Brain pericyte (primary cell): ENCODE measurements around the gene MBNL1.
"Not testable (repeated sequence)": the region's sequence is repeated elsewhere in the genome, so short reads cannot be mapped to it uniquely, and the experiment has no call there.

Source experiments
- DNase-seq: peaks from one replicate; pipeline ENCODE4 v3.0.0-alpha.2; 2012; ENCODE audit warnings: low read depth, low spot score

The MBNL1 gene

GRCh38 chr3:152348436-152349177, 79.9 kb downstream of the MBNL1 start:
- no peak for DNase-seq

- DNase-seq = no peak
Measured at GRCh38 chr3:152349392-152349791, 80.7 kb downstream of the MBNL1 start.

- no peak for DNase-seq
Measured at GRCh38 chr3:152350139-152350538, 81.4 kb downstream of the MBNL1 start.

GRCh38 chr3:152350776-152351175, 82.0 kb downstream of the MBNL1 start:
- DNase-seq = no peak

GRCh38 chr3:152352554-152352953, 83.8 kb downstream of the MBNL1 start:
- no peak for DNase-seq

GRCh38 chr3:152353578-152353977, 84.8 kb downstream of the MBNL1 start:
- DNase-seq = no peak

GRCh38 chr3:152355744-152356665, 87.3 kb downstream of the MBNL1 start:
- DNase-seq = no peak

- no peak for DNase-seq
Measured at GRCh38 chr3:152356870-152357276, 88.1 kb downstream of the MBNL1 start.

GRCh38 chr3:152357587-152357986, 88.9 kb downstream of the MBNL1 start:
- no peak for DNase-seq

GRCh38 chr3:152359385-152360248, 90.9 kb downstream of the MBNL1 start:
- no peak for DNase-seq

GRCh38 chr3:152360302-152360701, 91.6 kb downstream of the MBNL1 start:
- DNase-seq = no peak

GRCh38 chr3:152360966-152361365, 92.2 kb downstream of the MBNL1 start:
- no peak for DNase-seq

- DNase-seq = no peak
Measured at GRCh38 chr3:152362086-152362485, 93.4 kb downstream of the MBNL1 start.

- DNase-seq = no peak
Measured at GRCh38 chr3:152364237-152364636, 95.5 kb downstream of the MBNL1 start.

GRCh38 chr3:152365126-152365525, 96.4 kb downstream of the MBNL1 start:
- no peak for DNase-seq

GRCh38 chr3:152365766-152366593, 97.3 kb downstream of the MBNL1 start:
- no peak for DNase-seq

- DNase-seq = not testable (repeated sequence)
Measured at GRCh38 chr3:152367192-152367591, 98.5 kb downstream of the MBNL1 start.

GRCh38 chr3:152372633-152373032, 103.9 kb downstream of the MBNL1 start:
- DNase-seq = not testable (repeated sequence)

- no peak for DNase-seq
Measured at GRCh38 chr3:152373379-152373778, 104.7 kb downstream of the MBNL1 start.

GRCh38 chr3:152374262-152374990, 105.7 kb downstream of the MBNL1 start:
- no peak for DNase-seq
